ENCODE results near the gene TTC4.

- TF ChIP-seq, protein P1, sequence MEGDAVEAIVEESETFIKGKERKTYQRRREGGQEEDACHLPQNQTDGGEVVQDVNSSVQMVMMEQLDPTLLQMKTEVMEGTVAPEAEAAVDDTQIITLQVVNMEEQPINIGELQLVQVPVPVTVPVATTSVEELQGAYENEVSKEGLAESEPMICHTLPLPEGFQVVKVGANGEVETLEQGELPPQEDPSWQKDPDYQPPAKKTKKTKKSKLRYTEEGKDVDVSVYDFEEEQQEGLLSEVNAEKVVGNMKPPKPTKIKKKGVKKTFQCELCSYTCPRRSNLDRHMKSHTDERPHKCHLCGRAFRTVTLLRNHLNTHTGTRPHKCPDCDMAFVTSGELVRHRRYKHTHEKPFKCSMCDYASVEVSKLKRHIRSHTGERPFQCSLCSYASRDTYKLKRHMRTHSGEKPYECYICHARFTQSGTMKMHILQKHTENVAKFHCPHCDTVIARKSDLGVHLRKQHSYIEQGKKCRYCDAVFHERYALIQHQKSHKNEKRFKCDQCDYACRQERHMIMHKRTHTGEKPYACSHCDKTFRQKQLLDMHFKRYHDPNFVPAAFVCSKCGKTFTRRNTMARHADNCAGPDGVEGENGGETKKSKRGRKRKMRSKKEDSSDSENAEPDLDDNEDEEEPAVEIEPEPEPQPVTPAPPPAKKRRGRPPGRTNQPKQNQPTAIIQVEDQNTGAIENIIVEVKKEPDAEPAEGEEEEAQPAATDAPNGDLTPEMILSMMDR (IDR thresholded peaks at IDR 0.05; ENCODE audit: poor library complexity) = no peak
- TF ChIP-seq EZH2 (IDR thresholded peaks at IDR 0.05; ENCODE audit: borderline replicate concordance) (no peak), EZH2phosphoT487 (IDR thresholded peaks at IDR 0.05; ENCODE audit: low read depth, severe bottlenecking, unreplicated experiment) (no peak)
Observed at GRCh38 chr1:54786778-54787177, 71.1 kb downstream of the TTC4 start.

Data from hepatocyte (in vitro differentiated cells).